ENCODE data around the gene FSIP1.

The FSIP1 gene

GRCh38 chr15:39553947-39554693 is 228.5 kb downstream of the FSIP1 start:
- H3K9me3 ChIP-seq, result no peaks in the 10 kb centered on the region
- no peak for TF ChIP-seq CTCF (IDR thresholded peaks at IDR 0.05; ENCODE audit: low read depth, low read length)
- no peak overlapping the region for H3K4me3 ChIP-seq (ENCODE audit: low read depth, low read length)
- H3K36me3 ChIP-seq, result no peaks in the 10 kb centered on the region
- no peak for DNase-seq
- peaks cover 4% of the 10 kb centered on the region; the same call in 1 of the 2 replicates for H3K27me3 ChIP-seq
- no peaks in the 10 kb centered on the region for H3K4me1 ChIP-seq

GRCh38 chr15:39552556-39552955 is 230.1 kb downstream of the FSIP1 start:
- Histone ChIP-seq H3K27me3 (peaks cover 4% of the 10 kb centered on the region; the same call in 1 of the 2 replicates), H3K36me3 (no peaks in the 10 kb centered on the region), H3K9me3 (no peaks in the 10 kb centered on the region), H3K4me1 (no peaks in the 10 kb centered on the region), H3K4me3 (ENCODE audit: low read depth, low read length) (no peak overlapping the region)
- TF ChIP-seq CTCF (IDR thresholded peaks at IDR 0.05; ENCODE audit: low read depth, low read length), result no peak
- no peak for DNase-seq

GRCh38 chr15:39551476-39551875 is 231.2 kb downstream of the FSIP1 start:
- TF ChIP-seq CTCF (IDR thresholded peaks at IDR 0.05; ENCODE audit: low read depth, low read length), result no peak
- peaks cover 3% of the 10 kb centered on the region; the same call in 1 of the 2 replicates for H3K27me3 ChIP-seq
- H3K4me3 ChIP-seq (ENCODE audit: low read depth, low read length), result no peak overlapping the region
- H3K4me1 ChIP-seq, result no peaks in the 10 kb centered on the region
- H3K9me3 ChIP-seq, result no peaks in the 10 kb centered on the region
- H3K36me3 ChIP-seq, result no peaks in the 10 kb centered on the region
- no peak for DNase-seq
